H1 (cell line): ENCODE measurements around the gene TTC29. TPM values are rescaled to one million over a fixed set of nuclear protein-coding genes. Genes with fewer than 3 reads are reported as not detected.

Experiments used
- CEBPB ChIP-seq: IDR thresholded peaks from 2 replicates; pipeline ENCODE4 v1.6.1; 2012; ENCODE audit warnings: low read depth, low read length
- CTBP2 ChIP-seq: IDR thresholded peaks from 2 replicates; pipeline ENCODE4 v1.7.0; 2011; ENCODE audit warnings: borderline replicate concordance, mild to moderate bottlenecking, moderate library complexity, mixed read lengths, low read length; ENCODE audit not compliant: insufficient read depth, insufficient read length
- FOSL1 ChIP-seq: IDR thresholded peaks from 2 replicates; pipeline ENCODE4 v1.6.1; 2011; ENCODE audit warnings: mild to moderate bottlenecking, low read depth, low read length, moderate library complexity; ENCODE audit not compliant: insufficient read depth
- JUN ChIP-seq: IDR thresholded peaks from 2 replicates; pipeline ENCODE4 v1.6.1; 2011; ENCODE audit warnings: low read depth, mild to moderate bottlenecking, improper control_type of control experiment, low read length
- JUND ChIP-seq: IDR thresholded peaks from 2 replicates; pipeline ENCODE4 v1.6.1; 2011; ENCODE audit warnings: mild to moderate bottlenecking, improper control_type of control experiment, low read length
- KDM1A ChIP-seq: fragments of 200-600, 300-600 bp; sonication (generic); IDR thresholded peaks from 2 replicates; pipeline ENCODE4 v1.7.1; 2016; ENCODE audit warnings: mild to moderate bottlenecking, low read length, borderline replicate concordance
- KDM5A ChIP-seq: fragments of 200-600 bp; IDR thresholded peaks from 2 replicates; pipeline ENCODE4 v1.7.1; 2012; ENCODE audit warnings: mild to moderate bottlenecking, low read length, inconsistent platforms, mixed read lengths
- POLR2A ChIP-seq, 2 experiments: IDR thresholded peaks; 1 replicate in 1 of 2; 2 replicates in 1 of 2; pipeline ENCODE4 v1.6.1; 2011; ENCODE audit warnings: low read depth in 2 of 2, low read length in 2 of 2, mild to moderate bottlenecking in 2 of 2; ENCODE audit errors: control extremely low read depth in 1 of 2
- RBBP5 ChIP-seq: IDR thresholded peaks from 2 replicates; pipeline ENCODE4 v1.7.1; 2012; ENCODE audit warnings: low read depth, mild to moderate bottlenecking, inconsistent platforms, low read length, moderate library complexity, borderline replicate concordance
- polyA plus RNA-seq, 7 experiments: library from polyadenylated mRNA; depleted of rRNA in 3 of 7; stranded (reverse) in 5 of 7; unstranded in 2 of 7; fragments of >200 nt in 5 of 7; fragments of 200-250 nt in 2 of 7; gene quantifications; 1 replicate in 5 of 7; 2 replicates in 1 of 7; 4 replicates in 1 of 7; pipeline versions ENCODE4 v1.2.1 to v1.2.3, GENCODE V29; 2011 to 2013; ENCODE audit warnings: missing spikeins in 2 of 7, mixed read lengths in 2 of 7
- total RNA-seq: library from RNA; stranded (reverse); fragmentation: NEBNext Ultra II Directional; extraction: Animal tissue kit (Norgen Biotek cat#: 25700); gene quantifications from 2 replicates; pipeline ENCODE4 v1.2.1, GENCODE V29; 2021

Gene TTC29
- total and polyA plus RNA-seq, 2 of the 8 experiments (the other 6 are each of a cell fraction or from before 2014, with no cell fraction given) = 0.28 TPM; not detected in 1

DNA sequence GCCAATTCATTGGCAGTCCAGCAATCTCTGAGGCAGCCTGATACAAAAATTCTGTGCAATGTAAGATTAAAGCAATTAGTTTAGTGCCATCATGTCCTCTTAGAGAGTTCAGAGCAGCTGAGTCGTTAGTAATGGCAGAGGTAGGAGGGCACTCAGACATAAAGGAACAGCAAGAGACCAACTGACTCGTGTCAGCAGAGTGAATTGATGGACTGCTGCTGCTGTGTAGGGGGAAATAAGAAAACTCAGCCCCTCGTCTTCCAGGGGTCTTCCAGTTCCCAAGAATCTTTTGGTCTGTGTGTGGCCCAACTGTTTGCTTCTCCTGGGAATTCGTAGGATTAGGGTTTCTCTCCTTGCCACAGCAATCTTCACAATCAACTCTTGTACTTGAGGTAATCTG is 100.9 kb downstream of the TTC29 start (continued):
- no peak for TF ChIP-seq KDM1A
- TF ChIP-seq POLR2A (IDR thresholded peaks at IDR 0.05; ENCODE audit: control extremely low read depth in 1 of 2, low read depth in 2 of 2, low read length in 2 of 2) = no peak
- TF ChIP-seq CTBP2 = no peak
- TF ChIP-seq FOSL1 = no peak
- TF ChIP-seq CEBPB = no peak
- no peak for TF ChIP-seq JUND
- no peak for TF ChIP-seq RBBP5
- no peak for TF ChIP-seq KDM5A
- TF ChIP-seq JUN = no peak
